Thyroid gland (tissue), 4 donors: ENCODE results near the gene DLK2.

ENCODE experiments used
- CTCF ChIP-seq, 6 experiments: fragments of 200-600 bp in 3 of 6; fragments of 450-650 bp in 3 of 6; sonication (generic) in 3 of 6; IDR thresholded peaks; one replicate each; pipeline ENCODE4 v1.5.1; 2016 to 2019; ENCODE audit warnings: antibody characterized with exemption in 6 of 6, mild to moderate bottlenecking in 2 of 6, inconsistent platforms in 1 of 6, moderate library complexity in 1 of 6
- POLR2A ChIP-seq, 2 donors: fragments of 450-650 bp; IDR thresholded peaks; one replicate each; pipeline ENCODE4 v1.6.1; 2017; ENCODE audit warnings: antibody characterized with exemption in 2 of 2, mild to moderate bottlenecking in 2 of 2, moderate library complexity in 1 of 2

- TF ChIP-seq CTCF (IDR thresholded peaks at IDR 0.05) (no peak), POLR2A (IDR thresholded peaks at IDR 0.05) (no peak)
Observed at GRCh38 chr6:43453831-43454230, 1.5 kb downstream of the DLK2 start.
